Measurements from ENCODE around the gene MCOLN1.

DNA sequence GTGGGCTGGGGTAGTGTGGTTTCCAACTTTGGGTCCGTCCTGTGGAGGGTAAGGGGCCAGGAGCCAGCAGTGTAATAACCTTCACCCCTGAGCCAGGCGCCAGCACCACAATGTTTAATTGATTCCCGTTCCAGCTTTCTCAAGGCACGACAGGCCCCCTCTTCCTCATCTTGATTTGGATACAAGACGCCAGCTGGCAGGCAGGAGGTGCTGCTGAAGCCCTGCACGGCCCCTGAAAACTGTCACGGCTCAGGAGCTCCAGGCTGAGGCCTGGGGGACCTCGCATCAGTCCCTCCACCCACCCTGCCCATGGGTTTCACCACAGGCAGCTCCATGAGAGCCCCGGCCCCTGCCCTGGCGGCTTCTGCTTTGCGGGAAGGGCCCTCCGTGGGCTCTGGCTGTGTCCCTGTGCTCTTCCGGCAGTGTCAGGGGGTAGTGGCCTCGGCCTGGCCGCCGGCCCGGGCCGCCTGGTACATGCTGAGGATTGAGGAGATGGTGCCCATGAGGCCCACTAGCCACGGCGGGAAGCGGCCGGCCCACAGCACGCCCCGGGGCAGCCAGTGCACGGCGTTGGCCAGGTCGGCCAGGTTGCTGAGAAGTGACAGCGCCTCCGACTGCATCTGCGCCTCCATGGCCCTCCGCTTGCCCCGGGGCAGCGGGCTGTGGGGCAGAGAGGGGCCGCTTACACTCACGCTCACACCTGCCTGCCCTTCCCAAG is 45.5 kb upstream of the MCOLN1 start:
- no peak for TF ChIP-seq CEBPB (IDR thresholded peaks at IDR 0.05)
- TF ChIP-seq, protein P1, sequence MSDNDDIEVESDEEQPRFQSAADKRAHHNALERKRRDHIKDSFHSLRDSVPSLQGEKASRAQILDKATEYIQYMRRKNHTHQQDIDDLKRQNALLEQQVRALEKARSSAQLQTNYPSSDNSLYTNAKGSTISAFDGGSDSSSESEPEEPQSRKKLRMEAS (IDR thresholded peaks at IDR 0.05): no peak
- no peak for TF ChIP-seq TAF1 (IDR thresholded peaks at IDR 0.05; ENCODE audit: low read depth)
- no peak for TF ChIP-seq TEAD4 (IDR thresholded peaks at IDR 0.05)
- no peak for TF ChIP-seq CREB1 (IDR thresholded peaks at IDR 0.05; ENCODE audit: low read depth)
- TF ChIP-seq, protein P2, sequence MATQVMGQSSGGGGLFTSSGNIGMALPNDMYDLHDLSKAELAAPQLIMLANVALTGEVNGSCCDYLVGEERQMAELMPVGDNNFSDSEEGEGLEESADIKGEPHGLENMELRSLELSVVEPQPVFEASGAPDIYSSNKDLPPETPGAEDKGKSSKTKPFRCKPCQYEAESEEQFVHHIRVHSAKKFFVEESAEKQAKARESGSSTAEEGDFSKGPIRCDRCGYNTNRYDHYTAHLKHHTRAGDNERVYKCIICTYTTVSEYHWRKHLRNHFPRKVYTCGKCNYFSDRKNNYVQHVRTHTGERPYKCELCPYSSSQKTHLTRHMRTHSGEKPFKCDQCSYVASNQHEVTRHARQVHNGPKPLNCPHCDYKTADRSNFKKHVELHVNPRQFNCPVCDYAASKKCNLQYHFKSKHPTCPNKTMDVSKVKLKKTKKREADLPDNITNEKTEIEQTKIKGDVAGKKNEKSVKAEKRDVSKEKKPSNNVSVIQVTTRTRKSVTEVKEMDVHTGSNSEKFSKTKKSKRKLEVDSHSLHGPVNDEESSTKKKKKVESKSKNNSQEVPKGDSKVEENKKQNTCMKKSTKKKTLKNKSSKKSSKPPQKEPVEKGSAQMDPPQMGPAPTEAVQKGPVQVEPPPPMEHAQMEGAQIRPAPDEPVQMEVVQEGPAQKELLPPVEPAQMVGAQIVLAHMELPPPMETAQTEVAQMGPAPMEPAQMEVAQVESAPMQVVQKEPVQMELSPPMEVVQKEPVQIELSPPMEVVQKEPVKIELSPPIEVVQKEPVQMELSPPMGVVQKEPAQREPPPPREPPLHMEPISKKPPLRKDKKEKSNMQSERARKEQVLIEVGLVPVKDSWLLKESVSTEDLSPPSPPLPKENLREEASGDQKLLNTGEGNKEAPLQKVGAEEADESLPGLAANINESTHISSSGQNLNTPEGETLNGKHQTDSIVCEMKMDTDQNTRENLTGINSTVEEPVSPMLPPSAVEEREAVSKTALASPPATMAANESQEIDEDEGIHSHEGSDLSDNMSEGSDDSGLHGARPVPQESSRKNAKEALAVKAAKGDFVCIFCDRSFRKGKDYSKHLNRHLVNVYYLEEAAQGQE (IDR thresholded peaks at IDR 0.05; ENCODE audit: low read depth): no peak
- TF ChIP-seq TCF12 (IDR thresholded peaks at IDR 0.05; ENCODE audit: low read depth): no peak
- no peak for TF ChIP-seq YY1 (IDR thresholded peaks at IDR 0.05; ENCODE audit: low read depth)
- no peak for TF ChIP-seq RAD21 (IDR thresholded peaks at IDR 0.05; ENCODE audit: low read depth)
- TF ChIP-seq EP300 (IDR thresholded peaks at IDR 0.05; ENCODE audit: borderline replicate concordance): no peak
- TF ChIP-seq, protein P3, sequence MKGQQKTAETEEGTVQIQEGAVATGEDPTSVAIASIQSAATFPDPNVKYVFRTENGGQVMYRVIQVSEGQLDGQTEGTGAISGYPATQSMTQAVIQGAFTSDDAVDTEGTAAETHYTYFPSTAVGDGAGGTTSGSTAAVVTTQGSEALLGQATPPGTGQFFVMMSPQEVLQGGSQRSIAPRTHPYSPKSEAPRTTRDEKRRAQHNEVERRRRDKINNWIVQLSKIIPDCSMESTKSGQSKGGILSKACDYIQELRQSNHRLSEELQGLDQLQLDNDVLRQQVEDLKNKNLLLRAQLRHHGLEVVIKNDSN (IDR thresholded peaks at IDR 0.05): no peak
